NCI-H446 (cell line): Measurements from ENCODE around the gene GLIS2.
A peak's percentile ranks its signal among the peaks of the same experiment; 100 is the strongest.

Experiments used
- DNase-seq, 2 experiments: peaks; one replicate each; lab custom pipeline; 2025; lab: John Stamatoyannopoulos, UW

Gene GLIS2

GRCh38 chr16:4370151-4370550, 54.3 kb downstream of the GLIS2 start:
- no peak for DNase-seq

GRCh38 chr16:4370570-4371356, 54.9 kb downstream of the GLIS2 start:
- no peak for DNase-seq

- DNase-seq, result no peak
Observed at GRCh38 chr16:4371357-4372000, 55.6 kb downstream of the GLIS2 start, which contains the start of gene VASN. TSS of gene VASN (plus strand) at chr16:4371848. CDS start at chr16:4380878, 9,030 bp downstream.

GRCh38 chr16:4372001-4372577, 56.2 kb downstream of the GLIS2 start:
- no peak for DNase-seq

- peak in 1 of 2 experiments; percentile 46 for DNase-seq
Observed at GRCh38 chr16:4372578-4373355, 56.9 kb downstream of the GLIS2 start.

- peak in 1 of 2 experiments; percentile 24 for DNase-seq
Observed at GRCh38 chr16:4373356-4373908, 57.6 kb downstream of the GLIS2 start.

GRCh38 chr16:4373909-4374742, 58.3 kb downstream of the GLIS2 start:
- no peak for DNase-seq

GRCh38 chr16:4375717-4376116, 59.9 kb downstream of the GLIS2 start:
- no peak for DNase-seq

GRCh38 chr16:4376126-4376892, 60.4 kb downstream of the GLIS2 start:
- DNase-seq, result peak in 1 of 2 experiments; percentile 42

- DNase-seq, result no peak
Observed at GRCh38 chr16:4376893-4377572, 61.2 kb downstream of the GLIS2 start.

GRCh38 chr16:4377573-4378154, 61.8 kb downstream of the GLIS2 start:
- DNase-seq, result no peak

- DNase-seq, result no peak
Observed at GRCh38 chr16:4378161-4378666, 62.3 kb downstream of the GLIS2 start.

- no peak for DNase-seq
Observed at GRCh38 chr16:4378999-4379690, 63.3 kb downstream of the GLIS2 start.

GRCh38 chr16:4380119-4381063, 64.5 kb downstream of the GLIS2 start:
- no peak for DNase-seq

GRCh38 chr16:4381072-4381934, 65.4 kb downstream of the GLIS2 start:
- no peak for DNase-seq
